GM12878 (cell line): ENCODE data around the gene SORT1. TPM values are rescaled to one million over a fixed set of nuclear protein-coding genes. Genes with fewer than 3 reads are reported as not detected.
"Not testable (repeated sequence)": the region's sequence is repeated elsewhere in the genome, so short reads cannot be mapped to it uniquely, and the experiment has no call there.

Source experiments
- ATAC-seq: fragments of 200-7000 bp; cut with Tn5 transposase; 3 replicates; pipeline ENCODE4 v1.9.1; 2020; ENCODE audit warnings: mild to moderate bottlenecking, moderate library complexity
- BruUV-seq: library from RNA; stranded (reverse); fragments of 400-500 nt; replicated peaks from 2 replicates; lab custom pipeline; 2021; lab: Mats Ljungman, UMichigan
- CTCF ChIA-PET: fragments of 300-600 bp; sonication (Branson Sonifier 250); formaldehyde crosslinking; extraction: SDS; loops from one replicate; lab custom pipeline; 2021; ENCODE audit warnings: inconsistent platforms; lab: Yijun Ruan, JAX
- POLR2A ChIA-PET: fragments of 350-600 bp; formaldehyde crosslinking; extraction: SDS; loops from one replicate; lab custom pipeline; 2021; ENCODE audit warnings: inconsistent platforms; lab: Charles Lee
- RAD21 ChIA-PET: fragments of 300-600 bp; sonication (Branson Sonifier 250); formaldehyde crosslinking; loops from one replicate; lab custom pipeline; 2023; ENCODE audit warnings: antibody characterized with exemption; ENCODE audit not compliant: unreplicated experiment; lab: Charles Lee
- SMC1A ChIA-PET: fragments of 300-600 bp; sonication (Branson Sonifier 250); formaldehyde crosslinking; loops from one replicate; lab custom pipeline; 2023; ENCODE audit not compliant: unreplicated experiment, uncharacterized antibody; lab: Charles Lee
- DNase-seq: peaks from one replicate; pipeline ENCODE4 v3.0.0-alpha.2; 2011; ENCODE audit warnings: low read depth, low spot score
- FAIRE-seq: peaks from 3 replicates; lab custom pipeline; 2011; peaks lifted over from hg19 to GRCh38; lab: Jason Lieb, UNC
- H2AFZ ChIP-seq: 2 replicates; pipeline ENCODE4 v1.6.0; 2011; ENCODE audit warnings: low read depth, low read length, control low read depth; ENCODE audit not compliant: control insufficient read depth
- H3K27ac ChIP-seq: 2 replicates; pipeline ENCODE4 v1.5.1; 2011; ENCODE audit warnings: control low read depth; ENCODE audit not compliant: control insufficient read depth, insufficient read depth
- H3K27me3 ChIP-seq, 2 experiments: replicated peaks in 1 of 2; 2 replicates each; pipeline versions ENCODE4 v1.6.0 to v1.6.1; 2011; ENCODE audit warnings: low read length in 1 of 2; ENCODE audit not compliant: control insufficient read depth in 2 of 2, insufficient read depth in 2 of 2
- H3K36me3 ChIP-seq, 2 experiments: 2 replicates each; pipeline ENCODE4 v1.5.1; 2011; ENCODE audit warnings: low read length in 1 of 2; ENCODE audit not compliant: control insufficient read depth in 2 of 2, insufficient read depth in 2 of 2
- H3K4me1 ChIP-seq: 2 replicates; pipeline ENCODE4 v1.6.1; 2011; ENCODE audit warnings: mild to moderate bottlenecking, low read length, moderate library complexity, mixed read lengths; ENCODE audit not compliant: control insufficient read depth, insufficient read depth
- H3K4me2 ChIP-seq: 2 replicates; pipeline ENCODE4 v1.6.0; 2011; ENCODE audit warnings: control low read depth; ENCODE audit not compliant: control insufficient read depth, insufficient read depth
- H3K4me3 ChIP-seq: fragments of 200-600 bp; sonication (generic); 2 replicates; pipeline ENCODE4 v1.5.1; 2016
- H3K79me2 ChIP-seq: 2 replicates; pipeline ENCODE4 v1.6.0; 2011; ENCODE audit warnings: low read length; ENCODE audit not compliant: control insufficient read depth, insufficient read depth
- H3K9ac ChIP-seq: 2 replicates; pipeline ENCODE4 v1.8.0; 2011; ENCODE audit warnings: low read length, control low read depth, mixed read lengths; ENCODE audit not compliant: control insufficient read depth, insufficient read depth
- H3K9me3 ChIP-seq: replicated peaks from 3 replicates; pipeline ENCODE4 v1.5.1; 2011; ENCODE audit warnings: mild to moderate bottlenecking, low read length; ENCODE audit not compliant: control insufficient read depth, insufficient read depth
- H4K20me1 ChIP-seq: 2 replicates; pipeline ENCODE4 v1.6.0; 2011; ENCODE audit not compliant: control insufficient read depth, insufficient read depth
- CUX1 ChIP-seq: IDR thresholded peaks from 2 replicates; pipeline ENCODE4 v1.6.1; 2012; ENCODE audit warnings: improper control_type of control experiment, low read depth, low read length; ENCODE audit not compliant: insufficient replicate concordance
- E2F8 ChIP-seq: fragments of 450-650 bp; IDR thresholded peaks from 2 replicates; pipeline ENCODE4 v1.6.1; 2018; ENCODE audit warnings: mild to moderate bottlenecking, low read depth, moderate library complexity; ENCODE audit not compliant: partially characterized antibody
- ESRRA ChIP-seq: IDR thresholded peaks from 2 replicates; pipeline ENCODE4 v1.6.1; 2012; ENCODE audit warnings: mild to moderate bottlenecking, low read length, improper control_type of control experiment
- WGBS: methylation state at CpG from one replicate; pipeline ENCODE4 v1.1.6; 2016; ENCODE audit warnings: low lambda C conversion rate; ENCODE audit not compliant: insufficient replicate concordance, insufficient coverage; ENCODE audit errors: missing lambda C conversion rate; 5-methylcytosine and 5-hydroxymethylcytosine counted together
- in situ Hi-C: fragments of 300-500 bp; cut with MboI; formaldehyde crosslinking; loops from 9 replicates; pipeline ENCODE4 v1.14.3; 2018; ENCODE audit warnings: mixed read lengths
- intact Hi-C: fragments of 100-400 bp; cut with micrococcal nuclease; formaldehyde crosslinking; loops from one replicate; pipeline ENCODE4 v1.14.2; 2022; ENCODE audit not compliant: unreplicated experiment
- polyA plus RNA-seq, 11 experiments: library from polyadenylated mRNA; depleted of rRNA in 4 of 11; unstranded in 6 of 11; stranded (reverse) in 5 of 11; fragments of >200 nt; fragmentation: Nextera tagmentation in 4 of 11; fragmentation: Illumina TruSeq in 1 of 11; extraction: Ambion mirVana in 4 of 11; extraction: Trizol in 1 of 11; gene quantifications; 1 replicate in 1 of 11; 2 replicates in 10 of 11; pipeline versions ENCODE4 v1.2.1 to v1.2.3, GENCODE V29; 2011 to 2016; ENCODE audit warnings: inconsistent platforms in 2 of 11, missing spikeins in 2 of 11, low read depth in 1 of 11
- total RNA-seq, 4 experiments: library from RNA; depleted of rRNA in 3 of 4; stranded (reverse); fragments of >200 nt in 3 of 4; fragmentation: Illumina TruSeq in 1 of 4; extraction: Trizol in 1 of 4; gene quantifications; 2 replicates each; pipeline versions ENCODE4 v1.2.1 to v1.2.3, GENCODE V29; 2013 to 2021

The SORT1 gene
- total and polyA plus RNA-seq, 10 of the 15 experiments (the other 5 are each of a cell fraction or from before 2014, with no cell fraction given), result 0.06 to 1.9 (median 0.33) TPM; not detected in 1

- TF ChIP-seq CUX1 (no peak), E2F8 (no peak), ESRRA (no peak)
Measured at GRCh38 chr1:109290137-109290536, 107.6 kb downstream of the SORT1 start (continued).

GRCh38 chr1:109286762-109287161 lies 111.0 kb downstream of the SORT1 start:
- DNase-seq, H3K4me2 ChIP-seq, H3K79me2 ChIP-seq, ATAC-seq, CTCF ChIA-PET, H3K4me1 ChIP-seq, RAD21 ChIA-PET, H3K36me3 ChIP-seq, H2AFZ ChIP-seq, H3K27me3 ChIP-seq, H3K9ac ChIP-seq, H3K4me3 ChIP-seq, H4K20me1 ChIP-seq, FAIRE-seq, intact Hi-C loops, BruUV-seq, H3K9me3 ChIP-seq, in situ Hi-C loops, H3K27ac ChIP-seq: not testable (repeated sequence)
- SMC1A ChIA-PET, result interaction anchor here (0.6 kb wide), 1 partner anchor 99 kb away, joined by 6 read pairs; no protein-coding TSS in a partner anchor
- 81% methylated on average over 5 of the region's 5 CpGs for WGBS
- POLR2A ChIA-PET, result interaction anchor here (0.7 kb wide), 1 partner anchor 22 kb away, joined by 6 read pairs; no protein-coding TSS in a partner anchor
